Measurements from ENCODE around the gene RAG1.

The RAG1 gene

GRCh38 chr11:36590513-36590912, 22.7 kb downstream of the RAG1 start:
- Histone ChIP-seq H3K4me3 (ENCODE audit: low read length) (no peak overlapping the region), H3K27ac (ENCODE audit: low read length) (no peak overlapping the region), H3K27me3 (ENCODE audit: control insufficient read depth, insufficient read depth, low read length) (no peaks in the 10 kb centered on the region), H3K4me1 (ENCODE audit: control insufficient read depth, insufficient read depth, low read length) (no peaks in the 10 kb centered on the region), H3K9me3 (ENCODE audit: control insufficient read depth, insufficient read depth, low read length) (no peaks in the 10 kb centered on the region), H3K36me3 (ENCODE audit: control insufficient read depth, insufficient read depth, low read length) (no peaks in the 10 kb centered on the region)
- WGBS (ENCODE audit: insufficient coverage, insufficient read length): no CpG with 5 or more reads among the region's 4 CpGs
- DNase-seq (ENCODE audit: low read depth, low spot score): no peak

GRCh38 chr11:36591433-36591832, 23.6 kb downstream of the RAG1 start:
- WGBS (ENCODE audit: insufficient coverage, insufficient read length): no CpG with 5 or more reads among the region's 1 CpG
- Histone ChIP-seq H3K36me3 (ENCODE audit: control insufficient read depth, insufficient read depth, low read length) (no peaks in the 10 kb centered on the region), H3K27me3 (ENCODE audit: control insufficient read depth, insufficient read depth, low read length) (no peaks in the 10 kb centered on the region)

DNA sequence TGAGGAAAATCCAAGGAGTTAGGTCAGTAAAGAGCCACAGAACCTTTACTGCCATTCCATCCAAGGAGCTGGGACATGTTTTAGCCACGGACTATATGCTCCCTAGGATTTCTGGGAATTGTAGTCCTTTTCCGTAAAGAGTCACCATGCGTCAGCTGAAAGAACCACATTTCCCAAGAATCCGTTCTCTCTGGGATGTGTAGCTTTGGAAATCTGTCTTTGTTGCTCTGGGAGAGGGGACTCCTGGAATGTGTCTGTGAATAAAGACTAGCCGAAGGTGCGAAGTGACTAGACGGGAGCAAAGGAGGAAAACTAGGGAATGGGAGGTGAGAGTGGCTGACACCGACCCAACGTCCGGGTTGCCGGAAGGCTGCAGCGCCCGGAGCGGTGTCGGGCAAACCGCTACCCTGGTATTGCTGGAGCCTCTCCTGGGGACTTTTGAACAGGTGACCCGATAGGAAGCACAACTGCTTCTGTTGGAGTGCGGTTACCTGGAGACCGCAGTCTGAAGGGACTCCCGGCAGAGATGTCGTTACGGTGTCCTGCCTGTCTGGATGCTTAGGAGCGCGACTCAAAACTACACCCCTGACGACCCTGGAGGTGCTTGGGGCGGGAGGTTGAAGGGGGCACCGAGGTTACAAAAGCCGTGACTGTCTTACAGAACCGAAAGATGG, 26.6 kb downstream of the RAG1 start, which contains the start of gene IFTAP:
IFTAP (plus strand) TSS at position 187 of the 674 bp plus-strand sequence. CDS start 15,602 bp downstream, outside the sequence.
- H3K9me3 ChIP-seq (ENCODE audit: control insufficient read depth, insufficient read depth, low read length): no peaks in the 10 kb centered on the region
- DNase-seq (ENCODE audit: low read depth, low spot score): peak; percentile 76
- no peaks in the 10 kb centered on the region for H3K36me3 ChIP-seq (ENCODE audit: control insufficient read depth, insufficient read depth, low read length)
- no peak within 1 kb of the TSS for H3K27ac ChIP-seq (ENCODE audit: low read length)
- WGBS (ENCODE audit: insufficient coverage, insufficient read length): no CpG with 5 or more reads among the region's 29 CpGs
- peak within 1 kb of the TSS; percentile 96 for H3K4me3 ChIP-seq (ENCODE audit: low read length)
- H3K4me1 ChIP-seq (ENCODE audit: control insufficient read depth, insufficient read depth, low read length): no peaks in the 10 kb centered on the region
- no peaks in the 10 kb centered on the region for H3K27me3 ChIP-seq (ENCODE audit: control insufficient read depth, insufficient read depth, low read length)

More at GRCh38 chr11:36591433-36591832, 23.6 kb downstream of the RAG1 start:
- Histone ChIP-seq H3K9me3 (ENCODE audit: control insufficient read depth, insufficient read depth, low read length) (no peaks in the 10 kb centered on the region), H3K4me1 (ENCODE audit: control insufficient read depth, insufficient read depth, low read length) (no peaks in the 10 kb centered on the region), H3K4me3 (ENCODE audit: low read length) (no peak overlapping the region), H3K27ac (ENCODE audit: low read length) (no peak overlapping the region)
- no peak for DNase-seq (ENCODE audit: low read depth, low spot score)

DNA sequence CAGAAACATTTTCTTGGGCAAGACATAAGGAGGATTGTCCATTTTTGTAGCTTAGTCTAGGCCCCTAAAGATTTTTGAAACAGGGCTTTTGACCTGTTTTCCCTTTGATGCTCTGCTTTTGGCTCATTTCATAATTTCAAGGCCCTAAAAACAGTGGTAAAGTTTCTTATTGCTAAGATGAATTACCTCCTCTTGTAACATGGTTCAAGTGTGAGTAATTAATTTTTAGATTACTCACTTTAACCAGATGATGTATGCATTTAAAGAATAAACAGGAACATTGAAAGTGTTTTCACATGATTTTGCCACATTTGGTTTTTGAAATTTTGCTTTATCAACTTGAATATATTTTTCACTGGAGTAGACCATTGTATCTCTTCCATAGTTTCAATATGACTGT, 29.1 kb downstream of the RAG1 start:
- Histone ChIP-seq H3K9me3 (ENCODE audit: control insufficient read depth, insufficient read depth, low read length) (no peaks in the 10 kb centered on the region), H3K27ac (ENCODE audit: low read length) (no peak overlapping the region), H3K27me3 (ENCODE audit: control insufficient read depth, insufficient read depth, low read length) (no peaks in the 10 kb centered on the region), H3K4me3 (ENCODE audit: low read length) (no peak overlapping the region), H3K4me1 (ENCODE audit: control insufficient read depth, insufficient read depth, low read length) (no peaks in the 10 kb centered on the region), H3K36me3 (ENCODE audit: control insufficient read depth, insufficient read depth, low read length) (no peaks in the 10 kb centered on the region)
- no peak for DNase-seq (ENCODE audit: low read depth, low spot score)

- Histone ChIP-seq H3K36me3 (ENCODE audit: control insufficient read depth, insufficient read depth, low read length) (no peaks in the 10 kb centered on the region), H3K9me3 (ENCODE audit: control insufficient read depth, insufficient read depth, low read length) (no peaks in the 10 kb centered on the region), H3K4me1 (ENCODE audit: control insufficient read depth, insufficient read depth, low read length) (no peaks in the 10 kb centered on the region), H3K27ac (ENCODE audit: low read length) (no peak within 1 kb of the TSS), H3K27me3 (ENCODE audit: control insufficient read depth, insufficient read depth, low read length) (no peaks in the 10 kb centered on the region), H3K4me3 (ENCODE audit: low read length) (no peak within 1 kb of the TSS)
- WGBS (ENCODE audit: insufficient coverage, insufficient read length): no CpG with 5 or more reads among the region's 2 CpGs
- DNase-seq (ENCODE audit: low read depth, low spot score): no peak
Observed at GRCh38 chr11:36598051-36598450, 30.2 kb downstream of the RAG1 start, which contains the start of gene RAG2. TSS of gene RAG2 (minus strand) at chr11:36598236. CDS start at chr11:36594168, 4,068 bp downstream.

DNA sequence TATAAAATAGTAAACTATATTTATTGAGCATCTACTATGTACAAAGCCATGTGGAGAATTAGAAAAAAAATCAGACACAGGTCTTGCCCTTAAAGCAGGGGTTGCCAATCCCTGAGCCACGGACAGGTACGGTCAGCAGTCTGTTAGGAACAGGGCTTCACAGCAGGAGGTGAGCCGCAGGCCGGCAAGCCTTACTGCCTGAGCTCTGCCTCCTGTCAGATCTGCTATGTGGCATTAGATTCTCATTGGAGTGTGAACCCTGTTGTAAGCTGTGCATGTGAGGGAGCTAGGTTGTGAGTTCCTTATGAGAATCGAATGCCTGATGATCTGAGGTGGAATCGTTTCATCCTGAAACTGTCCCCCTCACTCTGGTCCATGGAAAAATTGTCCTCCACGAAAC, 32.4 kb downstream of the RAG1 start:
- no peak for DNase-seq (ENCODE audit: low read depth, low spot score)
- Histone ChIP-seq H3K27ac (ENCODE audit: low read length) (no peak overlapping the region), H3K9me3 (ENCODE audit: control insufficient read depth, insufficient read depth, low read length) (no peaks in the 10 kb centered on the region), H3K27me3 (ENCODE audit: control insufficient read depth, insufficient read depth, low read length) (no peaks in the 10 kb centered on the region), H3K4me3 (ENCODE audit: low read length) (no peak overlapping the region), H3K36me3 (ENCODE audit: control insufficient read depth, insufficient read depth, low read length) (no peaks in the 10 kb centered on the region), H3K4me1 (ENCODE audit: control insufficient read depth, insufficient read depth, low read length) (no peaks in the 10 kb centered on the region)
- no CpG with 5 or more reads among the region's 7 CpGs for WGBS (ENCODE audit: insufficient coverage, insufficient read length)

DNA sequence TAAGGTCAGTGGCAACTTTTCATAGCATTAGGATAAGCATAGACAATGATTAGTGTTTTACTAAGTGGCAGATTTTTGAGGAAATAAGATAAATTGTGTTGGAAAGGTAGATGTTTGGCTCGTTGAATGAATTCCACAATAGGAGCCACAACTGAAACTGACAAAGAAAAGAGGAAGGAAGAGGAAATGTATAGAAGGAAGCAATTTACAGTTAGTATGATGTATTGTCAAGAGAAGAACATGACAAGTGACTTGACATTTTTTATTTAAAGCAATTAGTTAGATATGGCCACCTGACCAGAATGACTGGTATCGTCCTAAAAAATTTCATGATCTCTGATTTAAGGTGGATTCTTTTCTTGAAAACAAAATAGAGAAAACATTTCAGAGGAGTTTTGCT, 33.3 kb downstream of the RAG1 start:
- DNase-seq (ENCODE audit: low read depth, low spot score): no peak
- no peak overlapping the region for H3K27ac ChIP-seq (ENCODE audit: low read length)
- H3K9me3 ChIP-seq (ENCODE audit: control insufficient read depth, insufficient read depth, low read length): no peaks in the 10 kb centered on the region
- H3K4me3 ChIP-seq (ENCODE audit: low read length): no peak overlapping the region
- H3K4me1 ChIP-seq (ENCODE audit: control insufficient read depth, insufficient read depth, low read length): no peaks in the 10 kb centered on the region
- no peaks in the 10 kb centered on the region for H3K36me3 ChIP-seq (ENCODE audit: control insufficient read depth, insufficient read depth, low read length)
- no peaks in the 10 kb centered on the region for H3K27me3 ChIP-seq (ENCODE audit: control insufficient read depth, insufficient read depth, low read length)
- WGBS (ENCODE audit: insufficient coverage, insufficient read length): 100% methylated on average over 1 of the region's 2 CpGs

GRCh38 chr11:36602135-36602534, 34.3 kb downstream of the RAG1 start:
- Histone ChIP-seq H3K36me3 (ENCODE audit: control insufficient read depth, insufficient read depth, low read length) (no peaks in the 10 kb centered on the region), H3K27me3 (ENCODE audit: control insufficient read depth, insufficient read depth, low read length) (no peaks in the 10 kb centered on the region), H3K27ac (ENCODE audit: low read length) (no peak overlapping the region), H3K4me3 (ENCODE audit: low read length) (no peak overlapping the region), H3K9me3 (ENCODE audit: control insufficient read depth, insufficient read depth, low read length) (no peaks in the 10 kb centered on the region), H3K4me1 (ENCODE audit: control insufficient read depth, insufficient read depth, low read length) (no peaks in the 10 kb centered on the region)
- DNase-seq (ENCODE audit: low read depth, low spot score): no peak

DNA sequence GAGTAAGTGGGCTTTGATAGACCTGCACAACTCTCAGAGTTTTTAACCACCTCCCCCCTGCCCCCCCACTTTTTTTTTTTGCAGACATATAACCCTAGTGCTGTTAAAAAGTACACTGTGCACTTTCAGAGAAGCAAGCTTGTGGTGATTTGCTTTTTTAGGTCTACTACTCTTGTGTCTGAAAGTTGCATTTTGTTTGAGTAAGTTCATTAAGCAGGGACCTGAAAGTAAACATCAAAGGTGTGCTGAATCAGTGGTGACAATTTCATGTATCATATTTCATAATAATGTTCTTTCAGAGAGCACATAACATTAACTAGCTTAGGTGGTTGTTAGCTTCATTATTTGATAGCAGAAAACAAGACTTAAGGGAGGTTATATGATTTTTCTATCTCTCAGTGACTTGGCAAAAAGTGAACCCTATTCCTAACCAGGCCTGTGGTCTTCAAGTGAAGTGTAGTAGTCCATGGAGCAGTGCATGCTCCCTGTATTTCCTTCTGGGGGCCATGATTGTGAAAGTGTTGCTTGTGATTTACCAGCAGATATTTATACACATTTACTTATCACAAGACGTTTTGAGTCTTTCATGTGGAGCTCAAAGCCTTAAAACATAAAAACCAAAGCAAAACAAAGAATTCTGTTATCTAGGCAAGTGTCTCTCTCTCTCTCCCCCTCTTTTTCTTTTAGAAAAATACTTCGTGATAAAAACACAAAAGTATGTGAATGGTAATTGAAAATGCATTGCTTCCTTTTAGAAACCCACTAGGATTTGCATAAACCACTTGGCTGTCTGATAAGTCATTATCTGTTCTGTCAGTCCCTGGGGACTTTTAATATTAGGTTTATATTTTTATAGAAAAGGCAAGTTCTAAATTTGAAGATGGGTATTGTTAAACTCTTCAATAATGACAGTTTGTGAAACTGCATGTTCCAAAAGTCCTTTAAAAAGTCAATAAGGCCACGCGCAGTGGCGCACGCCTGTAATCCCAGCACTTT, 37.7 kb downstream of the RAG1 start:
- H3K9me3 ChIP-seq (ENCODE audit: control insufficient read depth, insufficient read depth, low read length): no peaks in the 10 kb centered on the region
- WGBS (ENCODE audit: insufficient coverage, insufficient read length): no CpG with 5 or more reads among the region's 6 CpGs
- H3K4me1 ChIP-seq (ENCODE audit: control insufficient read depth, insufficient read depth, low read length): no peaks in the 10 kb centered on the region

GRCh38 chr11:36608491-36609199, 40.8 kb downstream of the RAG1 start:
- Histone ChIP-seq H3K4me3 (ENCODE audit: low read length) (no peak overlapping the region), H3K9me3 (ENCODE audit: control insufficient read depth, insufficient read depth, low read length) (no peaks in the 10 kb centered on the region), H3K36me3 (ENCODE audit: control insufficient read depth, insufficient read depth, low read length) (no peaks in the 10 kb centered on the region), H3K27me3 (ENCODE audit: control insufficient read depth, insufficient read depth, low read length) (no peaks in the 10 kb centered on the region), H3K27ac (ENCODE audit: low read length) (no peak overlapping the region), H3K4me1 (ENCODE audit: control insufficient read depth, insufficient read depth, low read length) (no peaks in the 10 kb centered on the region)
- DNase-seq (ENCODE audit: low read depth, low spot score): no peak
- no CpG with 5 or more reads among the region's 1 CpG for WGBS (ENCODE audit: insufficient coverage, insufficient read length)

More for the DNA sequence above, 37.7 kb downstream of the RAG1 start:
- Histone ChIP-seq H3K27me3 (ENCODE audit: control insufficient read depth, insufficient read depth, low read length) (no peaks in the 10 kb centered on the region), H3K4me3 (ENCODE audit: low read length) (no peak overlapping the region), H3K27ac (ENCODE audit: low read length) (no peak overlapping the region), H3K36me3 (ENCODE audit: control insufficient read depth, insufficient read depth, low read length) (no peaks in the 10 kb centered on the region)
- no peak for DNase-seq (ENCODE audit: low read depth, low spot score)

All from iPS DF 6.9 (cell line).